Measurements from ENCODE around the gene RENBP. TPM values are rescaled to one million over a fixed set of nuclear protein-coding genes. Genes with fewer than 3 reads are reported as not detected.

Gene RENBP
- total RNA-seq, 1 donor from 2014 or later = 2.5 TPM

DNA sequence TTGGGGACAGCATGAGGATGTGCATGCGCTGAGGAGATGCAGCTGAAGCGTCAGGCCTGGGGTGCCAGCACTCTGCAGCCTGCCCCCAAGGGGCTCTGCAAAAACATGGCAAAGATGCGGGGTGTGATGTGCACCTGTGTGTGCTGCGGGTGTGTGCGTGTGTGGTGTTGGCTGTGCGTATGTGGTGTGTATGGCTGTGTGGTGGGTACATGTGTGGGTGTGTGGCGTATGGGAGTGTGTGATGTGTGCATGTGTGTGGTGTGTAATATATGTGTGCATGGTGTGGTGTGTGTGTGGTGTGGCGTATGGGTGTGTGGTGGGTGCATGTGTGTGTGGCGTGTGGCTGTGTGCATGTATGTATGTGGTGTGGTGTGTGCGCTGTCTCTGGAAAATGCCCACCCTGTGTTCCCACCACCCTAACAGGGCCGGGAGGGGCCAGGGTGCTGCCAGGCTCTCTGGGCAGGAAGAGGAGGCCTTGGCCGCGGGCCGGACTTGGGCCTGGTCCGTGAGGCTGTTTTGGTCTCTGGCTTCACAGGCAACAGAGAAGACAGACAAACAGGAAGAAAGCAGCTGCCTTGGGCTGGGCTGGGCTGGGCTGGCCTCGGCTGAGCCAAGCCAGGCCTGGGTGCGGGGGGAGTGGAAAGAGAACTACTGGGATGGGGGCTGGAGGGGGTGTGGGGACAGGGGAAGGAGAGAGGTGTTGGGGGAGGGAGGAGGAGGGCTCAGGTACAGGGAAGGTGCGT lies 41.0 kb downstream of the RENBP start:
- no peak overlapping the region for H3K27ac Mint-ChIP-seq
- peaks cover 11% of the 10 kb centered on the region for H3K9me3 Mint-ChIP-seq (ENCODE audit: low read depth)
- H3K4me3 Mint-ChIP-seq (ENCODE audit: low read depth) = no peak overlapping the region
- H3K27me3 Mint-ChIP-seq = peaks cover 8% of the 10 kb centered on the region
- H3K4me1 Mint-ChIP-seq (ENCODE audit: low read depth) = no peaks in the 10 kb centered on the region
- DNase-seq (ENCODE audit: low spot score, unreplicated experiment) = no peak
- H3K36me3 Mint-ChIP-seq (ENCODE audit: insufficient read depth) = peaks cover 2% of the 10 kb centered on the region
- TF ChIP-seq, protein P1, sequence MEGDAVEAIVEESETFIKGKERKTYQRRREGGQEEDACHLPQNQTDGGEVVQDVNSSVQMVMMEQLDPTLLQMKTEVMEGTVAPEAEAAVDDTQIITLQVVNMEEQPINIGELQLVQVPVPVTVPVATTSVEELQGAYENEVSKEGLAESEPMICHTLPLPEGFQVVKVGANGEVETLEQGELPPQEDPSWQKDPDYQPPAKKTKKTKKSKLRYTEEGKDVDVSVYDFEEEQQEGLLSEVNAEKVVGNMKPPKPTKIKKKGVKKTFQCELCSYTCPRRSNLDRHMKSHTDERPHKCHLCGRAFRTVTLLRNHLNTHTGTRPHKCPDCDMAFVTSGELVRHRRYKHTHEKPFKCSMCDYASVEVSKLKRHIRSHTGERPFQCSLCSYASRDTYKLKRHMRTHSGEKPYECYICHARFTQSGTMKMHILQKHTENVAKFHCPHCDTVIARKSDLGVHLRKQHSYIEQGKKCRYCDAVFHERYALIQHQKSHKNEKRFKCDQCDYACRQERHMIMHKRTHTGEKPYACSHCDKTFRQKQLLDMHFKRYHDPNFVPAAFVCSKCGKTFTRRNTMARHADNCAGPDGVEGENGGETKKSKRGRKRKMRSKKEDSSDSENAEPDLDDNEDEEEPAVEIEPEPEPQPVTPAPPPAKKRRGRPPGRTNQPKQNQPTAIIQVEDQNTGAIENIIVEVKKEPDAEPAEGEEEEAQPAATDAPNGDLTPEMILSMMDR (IDR thresholded peaks at IDR 0.05; ENCODE audit: unreplicated experiment) = no peak

DNA sequence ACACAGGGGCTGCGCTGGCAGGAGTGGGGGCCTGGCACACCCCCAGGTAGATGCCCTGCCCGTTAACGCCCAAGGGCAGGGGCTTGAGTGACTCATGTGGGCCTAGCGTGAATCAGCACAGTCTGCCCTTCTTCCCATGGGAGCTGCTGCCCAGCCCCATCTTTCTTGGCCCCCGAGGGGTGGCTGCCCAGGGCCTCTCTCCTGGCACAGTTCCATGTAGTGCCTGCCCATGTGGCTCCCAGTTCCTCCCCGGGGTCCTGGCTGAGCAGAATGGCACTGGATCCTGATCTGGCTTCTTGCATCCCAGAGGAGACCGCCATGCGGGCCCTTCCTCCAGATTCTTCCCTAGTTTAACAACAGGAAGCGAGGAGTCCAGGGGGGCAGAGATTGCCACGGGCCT lies 42.1 kb downstream of the RENBP start:
- Mint-ChIP-seq H3K27me3 (peaks cover 8% of the 10 kb centered on the region), H3K27ac (no peak overlapping the region), H3K4me1 (ENCODE audit: low read depth) (no peaks in the 10 kb centered on the region), H3K9me3 (ENCODE audit: low read depth) (peaks cover 16% of the 10 kb centered on the region), H3K4me3 (ENCODE audit: low read depth) (no peak overlapping the region), H3K36me3 (ENCODE audit: insufficient read depth) (peaks cover 2% of the 10 kb centered on the region)
- DNase-seq (ENCODE audit: low spot score, unreplicated experiment) = no peak
- TF ChIP-seq, protein P1 (IDR thresholded peaks at IDR 0.05; ENCODE audit: unreplicated experiment) = no peak

DNA sequence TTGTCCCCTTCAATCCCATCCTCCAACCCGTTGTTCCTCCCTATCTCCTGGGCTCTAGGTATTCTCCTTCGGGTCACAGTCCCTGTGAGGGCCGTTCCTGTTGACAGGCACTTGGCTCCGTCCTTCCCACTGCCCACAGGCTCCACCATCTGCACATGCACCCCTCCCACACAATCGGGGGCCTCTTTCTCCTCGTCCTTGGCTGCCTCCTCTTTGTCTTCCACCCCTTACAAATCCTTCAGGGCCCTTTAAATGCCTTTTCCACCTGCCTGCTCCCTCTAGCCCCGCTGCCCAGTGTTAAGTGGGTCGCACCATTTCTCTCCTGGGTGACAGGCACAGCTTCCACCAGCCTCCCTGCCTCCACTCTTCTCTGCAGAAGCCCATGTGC lies 42.7 kb downstream of the RENBP start:
- Mint-ChIP-seq H3K36me3 (ENCODE audit: insufficient read depth) (peaks cover 2% of the 10 kb centered on the region), H3K27ac (no peak overlapping the region), H3K4me3 (ENCODE audit: low read depth) (no peak overlapping the region), H3K9me3 (ENCODE audit: low read depth) (peaks cover 16% of the 10 kb centered on the region), H3K27me3 (peaks cover 8% of the 10 kb centered on the region), H3K4me1 (ENCODE audit: low read depth) (no peaks in the 10 kb centered on the region)
- DNase-seq (ENCODE audit: low spot score, unreplicated experiment) = no peak
- TF ChIP-seq, protein P1 (IDR thresholded peaks at IDR 0.05; ENCODE audit: unreplicated experiment) = no peak

DNA sequence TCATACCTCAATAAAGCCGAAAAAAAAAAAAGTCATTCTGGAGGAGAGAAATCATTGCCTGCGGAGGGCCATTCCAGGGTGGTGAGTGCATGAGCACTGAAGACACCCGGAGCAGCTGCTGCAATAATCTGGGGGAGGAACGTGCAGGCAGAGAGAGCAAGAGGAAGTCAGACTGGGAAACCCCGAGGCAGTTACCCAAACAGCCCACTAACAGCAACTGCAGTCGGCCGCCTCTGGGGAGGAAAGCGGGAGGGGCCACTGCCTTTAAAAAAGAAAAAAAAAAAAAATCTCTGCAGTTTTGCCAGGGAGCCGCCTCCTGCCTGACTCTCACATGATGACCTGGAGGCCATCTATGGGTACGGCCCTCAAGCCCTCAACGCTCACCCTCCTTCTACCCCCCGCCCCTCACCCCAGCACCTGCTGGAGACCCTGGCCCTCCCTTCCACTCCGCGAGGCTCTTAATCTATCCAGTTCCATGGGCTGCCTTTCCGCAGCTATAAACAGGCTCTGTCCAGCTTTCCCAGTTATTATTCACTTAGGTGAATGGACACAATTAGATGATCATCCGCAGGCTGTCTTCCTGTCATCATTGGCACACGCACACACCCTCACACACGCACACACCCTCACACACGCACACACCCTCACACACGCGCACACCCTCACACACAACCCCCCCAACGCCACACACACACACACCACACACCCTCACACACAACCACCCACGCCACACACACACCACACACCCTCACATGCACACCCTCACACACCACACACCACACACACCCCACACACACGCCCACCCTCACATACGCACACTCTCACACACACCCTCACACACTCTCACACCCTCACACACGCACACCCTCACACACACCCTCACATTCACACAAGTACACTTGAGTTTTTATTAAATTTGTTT lies 43.4 kb downstream of the RENBP start:
- H3K9me3 Mint-ChIP-seq (ENCODE audit: low read depth) = peaks cover 16% of the 10 kb centered on the region
- H3K27ac Mint-ChIP-seq = no peak overlapping the region
- no peaks in the 10 kb centered on the region for H3K4me1 Mint-ChIP-seq (ENCODE audit: low read depth)
- DNase-seq (ENCODE audit: low spot score, unreplicated experiment) = no peak
- H3K27me3 Mint-ChIP-seq = peaks cover 8% of the 10 kb centered on the region
- H3K36me3 Mint-ChIP-seq (ENCODE audit: insufficient read depth) = peaks cover 2% of the 10 kb centered on the region
- H3K4me3 Mint-ChIP-seq (ENCODE audit: low read depth) = no peak overlapping the region
- TF ChIP-seq, protein P1 (IDR thresholded peaks at IDR 0.05; ENCODE audit: unreplicated experiment) = no peak

DNA sequence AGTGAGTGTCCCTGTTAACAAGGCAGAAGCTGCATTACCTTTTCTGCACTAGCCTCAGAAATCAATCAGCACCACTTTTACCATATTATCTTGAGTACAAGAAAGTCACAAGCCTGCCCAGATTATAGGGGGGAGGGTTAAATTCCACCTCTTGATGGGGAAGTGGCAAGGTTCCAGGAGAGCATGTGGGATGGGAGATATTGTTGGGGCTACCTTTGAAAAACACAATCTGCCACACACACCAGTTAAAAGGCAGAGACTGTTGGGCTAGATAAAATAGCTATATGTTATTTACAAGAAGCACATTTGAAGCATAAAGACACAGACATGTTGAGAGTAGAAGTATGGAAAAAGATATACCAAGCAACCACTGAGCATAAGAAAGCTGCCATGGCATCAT lies 46.5 kb downstream of the RENBP start:
- no peaks in the 10 kb centered on the region for H3K4me1 Mint-ChIP-seq (ENCODE audit: low read depth)
- H3K27ac Mint-ChIP-seq = no peak overlapping the region
- peaks cover 8% of the 10 kb centered on the region for H3K27me3 Mint-ChIP-seq
- H3K9me3 Mint-ChIP-seq (ENCODE audit: low read depth) = peaks cover 16% of the 10 kb centered on the region
- no peak overlapping the region for H3K4me3 Mint-ChIP-seq (ENCODE audit: low read depth)
- DNase-seq (ENCODE audit: low spot score, unreplicated experiment) = no peak
- TF ChIP-seq, protein P1 (IDR thresholded peaks at IDR 0.05; ENCODE audit: unreplicated experiment) = no peak
- H3K36me3 Mint-ChIP-seq (ENCODE audit: insufficient read depth) = no peaks in the 10 kb centered on the region

Measured in progenitor cell of endocrine pancreas (in vitro differentiated cells).